HepG2 (cell line): Measurements from ENCODE around the gene TPI1. TPM values are rescaled to one million over a fixed set of nuclear protein-coding genes. Genes with fewer than 3 reads are reported as not detected.

Experiments
- ATF5 ChIP-seq: sonication (generic); formaldehyde crosslinking; IDR thresholded peaks from 2 replicates; pipeline ENCODE4 v1.4.0; 2020; ENCODE audit warnings: mild to moderate bottlenecking, low read depth, missing genetic modification reagents
- CBX1 ChIP-seq: IDR thresholded peaks from one replicate; pipeline ENCODE4 v1.6.1; 2016; ENCODE audit warnings: antibody characterized with exemption, low read depth
- HOXA7 ChIP-seq: sonication (generic); formaldehyde crosslinking; IDR thresholded peaks from 2 replicates; pipeline ENCODE4 v1.8.1; 2022; ENCODE audit warnings: mild to moderate bottlenecking, missing genetic modification reagents, moderate library complexity
- KAT7 ChIP-seq: IDR thresholded peaks from 2 replicates; pipeline ENCODE4 v1.6.1; 2018; ENCODE audit warnings: borderline replicate concordance, missing compliant biosample characterization
- MXD4 ChIP-seq: IDR thresholded peaks from 2 replicates; pipeline ENCODE4 v1.6.1; 2016; ENCODE audit warnings: mild to moderate bottlenecking, missing biosample characterization, missing genetic modification reagents
- NFYB ChIP-seq: sonication (generic); formaldehyde crosslinking; IDR thresholded peaks from 2 replicates; pipeline ENCODE4 v1.4.0; 2020; ENCODE audit warnings: missing genetic modification reagents
- NR2F2 ChIP-seq: IDR thresholded peaks from 2 replicates; pipeline ENCODE4 v1.6.1; 2012; ENCODE audit warnings: low read depth, inconsistent platforms, borderline replicate concordance
- PTBP1 ChIP-seq: fragments of 200-400 bp; formaldehyde crosslinking; IDR thresholded peaks from 2 replicates; pipeline ENCODE4 v1.6.1; 2018; ENCODE audit warnings: low read length, low read depth; ENCODE audit not compliant: poor library complexity, severe bottlenecking
- RBM22 ChIP-seq: fragments of 200-400 bp; formaldehyde crosslinking; optimal IDR thresholded peaks from 2 replicates; pipeline ENCODE3; 2017; ENCODE audit warnings: mild to moderate bottlenecking, low read length, moderate library complexity
- REPIN1 ChIP-seq: sonication (generic); formaldehyde crosslinking; IDR thresholded peaks from 2 replicates; pipeline ENCODE4 v1.8.0; 2022; ENCODE audit warnings: missing genetic modification reagents, low read depth, mild to moderate bottlenecking, borderline replicate concordance
- REXO4 ChIP-seq: sonication (generic); formaldehyde crosslinking; IDR thresholded peaks from 2 replicates; pipeline ENCODE4 v1.8.0; 2022; ENCODE audit warnings: missing genetic modification reagents, mild to moderate bottlenecking, borderline replicate concordance
- SP5 ChIP-seq: IDR thresholded peaks from 2 replicates; pipeline ENCODE4 v1.6.1; 2016; ENCODE audit warnings: low read depth, borderline replicate concordance
- SPEN ChIP-seq: sonication (generic); formaldehyde crosslinking; IDR thresholded peaks from 2 replicates; pipeline ENCODE4 v1.5.1; 2020; ENCODE audit warnings: low read depth, mild to moderate bottlenecking, missing genetic modification reagents
- TAF15 ChIP-seq: fragments of 200-400 bp; formaldehyde crosslinking; IDR thresholded peaks from one replicate; pipeline ENCODE4 v1.6.1; 2018; ENCODE audit warnings: mild to moderate bottlenecking, low read depth, low read length; ENCODE audit not compliant: poor library complexity, severe bottlenecking
- TBL1XR1 ChIP-seq: fragments of 150-350 bp; IDR thresholded peaks from 2 replicates; pipeline ENCODE4 v1.6.1; 2014; ENCODE audit warnings: borderline replicate concordance, low read length; ENCODE audit not compliant: partially characterized antibody
- ZKSCAN8 ChIP-seq: IDR thresholded peaks from 2 replicates; pipeline ENCODE4 v1.6.1; 2016; ENCODE audit warnings: borderline replicate concordance, missing genetic modification reagents, missing compliant biosample characterization
- ZNF224 ChIP-seq: sonication (generic); formaldehyde crosslinking; IDR thresholded peaks from 2 replicates; pipeline ENCODE4 v1.5.0; 2020; ENCODE audit warnings: mild to moderate bottlenecking, missing genetic modification reagents
- ZNF607 ChIP-seq: sonication (generic); formaldehyde crosslinking; IDR thresholded peaks from 2 replicates; pipeline ENCODE4 v1.5.1; 2020; ENCODE audit warnings: missing genetic modification reagents, mild to moderate bottlenecking, borderline replicate concordance
- ZNF615 ChIP-seq: sonication (generic); formaldehyde crosslinking; IDR thresholded peaks from 2 replicates; pipeline ENCODE4 v1.5.0; 2020; ENCODE audit warnings: mild to moderate bottlenecking, missing genetic modification reagents, borderline replicate concordance
- ZNF616 ChIP-seq: sonication (generic); formaldehyde crosslinking; IDR thresholded peaks from 2 replicates; pipeline ENCODE4 v1.5.0; 2020; ENCODE audit warnings: low read depth, mild to moderate bottlenecking, missing genetic modification reagents
- ZNF878 ChIP-seq: sonication (generic); formaldehyde crosslinking; IDR thresholded peaks from 2 replicates; pipeline ENCODE4 v1.8.1; 2023; ENCODE audit warnings: mild to moderate bottlenecking, missing genetic modification reagents, moderate library complexity
- polyA plus RNA-seq, 8 experiments: library from polyadenylated mRNA; depleted of rRNA in 3 of 8; stranded (reverse) in 7 of 8; unstranded in 1 of 8; fragments of >200 nt; fragmentation: Illumina TruSeq in 4 of 8; extraction: Trizol in 4 of 8; gene quantifications; 2 replicates each; pipeline versions ENCODE4 v1.2.1 to v1.2.3, GENCODE V29; 2011 to 2016; ENCODE audit warnings: low read depth in 4 of 8, missing spikeins in 1 of 8, mixed read lengths in 1 of 8; ENCODE audit not compliant: insufficient read depth in 1 of 8
- total RNA-seq, 5 experiments: library from RNA; depleted of rRNA; stranded (reverse); fragments of >200 nt; fragmentation: Illumina TruSeq; extraction: Trizol; gene quantifications; 2 replicates each; pipeline ENCODE4 v1.2.3, GENCODE V29; 2016; ENCODE audit warnings: low read depth in 1 of 5
- TF ChIP-seq, protein P1 (sequence below): sonication (generic); formaldehyde crosslinking; IDR thresholded peaks from 2 replicates; pipeline ENCODE4 v1.4.0; 2020; ENCODE audit warnings: missing genetic modification reagents
- TF ChIP-seq, protein P2 (sequence below): sonication (generic); formaldehyde crosslinking; IDR thresholded peaks from 2 replicates; pipeline ENCODE4 v1.5.1; 2020; ENCODE audit warnings: missing genetic modification reagents, mild to moderate bottlenecking, borderline replicate concordance

Gene TPI1
- total and polyA plus RNA-seq, 2 of the 13 experiments (the other 11 are each of a cell fraction or from before 2014, with no cell fraction given), result 945 to 2,535 TPM

GRCh38 chr12:6828781-6829535 lies 38.4 kb upstream of the TPI1 start (continued):
- no peak; the same call in 1 of the 2 replicates for TF ChIP-seq SPEN (CRISPR knock-in tag)
- no peak for TF ChIP-seq ZNF615
- no peak for TF ChIP-seq HOXA7 (CRISPR knock-in tag)
- TF ChIP-seq REPIN1 (CRISPR knock-in tag), result 0 out of 2 replicates have a peak, but pooled peaks have one; percentile 50
- peak; percentile 70 for TF ChIP-seq RBM22
- TF ChIP-seq ZNF878 (CRISPR knock-in tag), result no peak
- no peak for TF ChIP-seq SP5 (CRISPR knock-in tag)
- no peak for TF ChIP-seq TAF15
- TF ChIP-seq ZKSCAN8, result no peak
- peak; percentile 59; the same call in 1 of the 2 replicates for TF ChIP-seq REXO4 (CRISPR knock-in tag)
- TF ChIP-seq, protein P1, sequence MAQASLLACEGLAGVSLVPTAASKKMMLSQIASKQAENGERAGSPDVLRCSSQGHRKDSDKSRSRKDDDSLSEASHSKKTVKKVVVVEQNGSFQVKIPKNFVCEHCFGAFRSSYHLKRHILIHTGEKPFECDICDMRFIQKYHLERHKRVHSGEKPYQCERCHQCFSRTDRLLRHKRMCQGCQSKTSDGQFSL (CRISPR knock-in tag), result no peak
- TF ChIP-seq, protein P2, sequence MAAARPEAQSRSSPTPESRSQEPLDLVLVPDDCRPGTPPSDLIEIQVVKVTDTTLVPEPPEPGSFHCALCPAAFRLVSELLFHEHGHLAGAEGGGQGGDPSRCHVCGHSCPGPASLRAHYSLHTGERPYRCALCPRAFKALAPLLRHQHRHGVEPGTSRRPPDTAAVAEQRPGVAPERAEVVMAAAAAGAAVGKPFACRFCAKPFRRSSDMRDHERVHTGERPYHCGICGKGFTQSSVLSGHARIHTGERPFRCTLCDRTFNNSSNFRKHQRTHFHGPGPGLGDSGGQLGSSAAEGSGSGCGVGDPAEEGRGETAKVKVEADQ (CRISPR knock-in tag), result peak; percentile 71; the same call in 1 of the 2 replicates
- peak; percentile 10; the same call in 1 of the 2 replicates for TF ChIP-seq NR2F2
- no peak for TF ChIP-seq NFYB (CRISPR knock-in tag)
- peak; percentile 34; the same call in 1 of the 2 replicates for TF ChIP-seq MXD4 (CRISPR knock-in tag)
- no peak for TF ChIP-seq TBL1XR1
- TF ChIP-seq KAT7 (CRISPR knock-in tag), result no peak; the same call in 1 of the 2 replicates
- no peak for TF ChIP-seq PTBP1
- no peak; the same call in 1 of the 2 replicates for TF ChIP-seq ATF5
- TF ChIP-seq ZNF607, result no peak
- TF ChIP-seq CBX1, result no peak
- TF ChIP-seq ZNF224 (CRISPR knock-in tag), result no peak
- 0 out of 2 replicates have a peak, but pooled peaks have one; percentile 40 for TF ChIP-seq ZNF616 (CRISPR knock-in tag)
